ENCODE measurements around the gene DENND4A. TPM values are rescaled to one million over a fixed set of nuclear protein-coding genes. Genes with fewer than 3 reads are reported as not detected.

Gene DENND4A
- total RNA-seq, 1 donor from 2014 or later, result 31.2 TPM

- intact Hi-C loops (cut with micrococcal nuclease), result no loop called here
Measured at GRCh38 chr15:65682404-65682911, 109.6 kb downstream of the DENND4A start.

GRCh38 chr15:65680544-65680943, 111.5 kb downstream of the DENND4A start:
- intact Hi-C loops (cut with micrococcal nuclease), result no loop called here

- intact Hi-C loops (cut with micrococcal nuclease), result no loop called here
Measured at GRCh38 chr15:65676123-65676522, 116.0 kb downstream of the DENND4A start.

GRCh38 chr15:65675551-65675950, 116.5 kb downstream of the DENND4A start:
- intact Hi-C loops (cut with micrococcal nuclease), result no loop called here

GRCh38 chr15:65666257-65666656, 125.8 kb downstream of the DENND4A start:
- intact Hi-C loops (cut with micrococcal nuclease), result no loop called here

GRCh38 chr15:65663521-65663920, 128.6 kb downstream of the DENND4A start:
- intact Hi-C loops (cut with micrococcal nuclease), result no loop called here

GRCh38 chr15:65660927-65661326, 131.2 kb downstream of the DENND4A start:
- intact Hi-C loops (cut with micrococcal nuclease), result no loop called here

GRCh38 chr15:65659502-65660052, 132.5 kb downstream of the DENND4A start:
- intact Hi-C loops (cut with micrococcal nuclease), result no loop called here

- intact Hi-C loops (cut with micrococcal nuclease), result no loop called here
Measured at GRCh38 chr15:65655457-65655856, 136.6 kb downstream of the DENND4A start.

GRCh38 chr15:65655026-65655425, 137.1 kb downstream of the DENND4A start:
- intact Hi-C loops (cut with micrococcal nuclease), result no loop called here

- intact Hi-C loops (cut with micrococcal nuclease), result no loop called here
Measured at GRCh38 chr15:65653801-65654521, 138.1 kb downstream of the DENND4A start.

GRCh38 chr15:65653341-65653740, 138.8 kb downstream of the DENND4A start:
- intact Hi-C loops (cut with micrococcal nuclease), result no loop called here

- intact Hi-C loops (cut with micrococcal nuclease), result no loop called here
Measured at GRCh38 chr15:65651831-65652749, 140.0 kb downstream of the DENND4A start.

- intact Hi-C loops (cut with micrococcal nuclease), result no loop called here
Measured at GRCh38 chr15:65651042-65651322, 141.1 kb downstream of the DENND4A start.

GRCh38 chr15:65650312-65651041, 141.6 kb downstream of the DENND4A start:
- intact Hi-C loops (cut with micrococcal nuclease), result no loop called here

- intact Hi-C loops (cut with micrococcal nuclease), result no loop called here
Measured at GRCh38 chr15:65646486-65646885, 145.6 kb downstream of the DENND4A start.

GRCh38 chr15:65645392-65645791, 146.7 kb downstream of the DENND4A start:
- intact Hi-C loops (cut with micrococcal nuclease), result no loop called here

GRCh38 chr15:65644282-65644681, 147.8 kb downstream of the DENND4A start:
- intact Hi-C loops (cut with micrococcal nuclease), result no loop called here

- intact Hi-C loops (cut with micrococcal nuclease), result no loop called here
Measured at GRCh38 chr15:65642594-65642993, 149.5 kb downstream of the DENND4A start.

GRCh38 chr15:65641768-65642475, 150.2 kb downstream of the DENND4A start:
- intact Hi-C loops (cut with micrococcal nuclease), result no loop called here

- intact Hi-C loops (cut with micrococcal nuclease), result no loop called here
Measured at GRCh38 chr15:65639509-65639908, 152.6 kb downstream of the DENND4A start.

Measured in T-helper 2 cell treated with Interferon-gamma antibody and Interleukin-4, amounts not matched to agents 100 ng/mL and 5 ng/mL, for 36 hours (primary cell).